Measurements from ENCODE around the gene IFNA14.
"Not testable (repeated sequence)": the region's sequence is repeated elsewhere in the genome, so short reads cannot be mapped to it uniquely, and the experiment has no call there.

The IFNA14 gene

GRCh38 chr9:21213411-21214326 is 26.1 kb downstream of the IFNA14 start:
- not testable (repeated sequence) for DNase-seq

GRCh38 chr9:21212160-21212559 is 27.6 kb downstream of the IFNA14 start:
- DNase-seq = not testable (repeated sequence)

GRCh38 chr9:21210782-21211181 is 29.0 kb downstream of the IFNA14 start:
- DNase-seq = not testable (repeated sequence)

GRCh38 chr9:21210311-21210710 is 29.5 kb downstream of the IFNA14 start:
- DNase-seq = no peak

GRCh38 chr9:21207043-21207442 is 32.8 kb downstream of the IFNA14 start, which contains the start of gene IFNA10:
TSS of gene IFNA10 (minus strand) at chr9:21207143. CDS start at chr9:21207097, 46 bp downstream.
- not testable (repeated sequence) for DNase-seq

- DNase-seq = peak; percentile 22
Observed at GRCh38 chr9:21205204-21205603, 34.6 kb downstream of the IFNA14 start.

GRCh38 chr9:21202105-21202504 is 37.7 kb downstream of the IFNA14 start, which contains the start of gene IFNA7:
TSS of gene IFNA7 (minus strand) at chr9:21202205. CDS start at chr9:21202165, 40 bp downstream.
- DNase-seq = not testable (repeated sequence)

GRCh38 chr9:21194867-21195776 is 44.7 kb downstream of the IFNA14 start:
- DNase-seq = peak; percentile 71

All from activated CD4-positive, alpha-beta T cell treated with anti-CD3 and anti-CD28 coated beads, Interleukin-2, amount 50 U/mL, for 16 hours (primary cell).